ENCODE results near the gene PXK.

GRCh38 chr3:58424613-58425012 is 91.9 kb downstream of the PXK start:
- TF ChIP-seq CEBPB (IDR thresholded peaks at IDR 0.05) (no peak), REST (IDR thresholded peaks at IDR 0.05; ENCODE audit: low read depth) (no peak), NFIC (IDR thresholded peaks at IDR 0.05) (no peak), EP300 (IDR thresholded peaks at IDR 0.05; ENCODE audit: borderline replicate concordance) (no peak), FOXM1 (IDR thresholded peaks at IDR 0.05; ENCODE audit: borderline replicate concordance, low read depth) (no peak), ZBTB7A (IDR thresholded peaks at IDR 0.05; ENCODE audit: low read depth) (no peak)
- TF ChIP-seq, protein P1, sequence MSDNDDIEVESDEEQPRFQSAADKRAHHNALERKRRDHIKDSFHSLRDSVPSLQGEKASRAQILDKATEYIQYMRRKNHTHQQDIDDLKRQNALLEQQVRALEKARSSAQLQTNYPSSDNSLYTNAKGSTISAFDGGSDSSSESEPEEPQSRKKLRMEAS (IDR thresholded peaks at IDR 0.05) = no peak
- TF ChIP-seq, protein P2, sequence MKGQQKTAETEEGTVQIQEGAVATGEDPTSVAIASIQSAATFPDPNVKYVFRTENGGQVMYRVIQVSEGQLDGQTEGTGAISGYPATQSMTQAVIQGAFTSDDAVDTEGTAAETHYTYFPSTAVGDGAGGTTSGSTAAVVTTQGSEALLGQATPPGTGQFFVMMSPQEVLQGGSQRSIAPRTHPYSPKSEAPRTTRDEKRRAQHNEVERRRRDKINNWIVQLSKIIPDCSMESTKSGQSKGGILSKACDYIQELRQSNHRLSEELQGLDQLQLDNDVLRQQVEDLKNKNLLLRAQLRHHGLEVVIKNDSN (IDR thresholded peaks at IDR 0.05) = no peak

Data from Ishikawa (cell line).